ENCODE data around the gene APOE. TPM values are rescaled to one million over a fixed set of nuclear protein-coding genes. Genes with fewer than 3 reads are reported as not detected.
"Not testable (repeated sequence)": the region's sequence is repeated elsewhere in the genome, so short reads cannot be mapped to it uniquely, and the experiment has no call there.

Gene APOE
- total and polyA plus RNA-seq, 2 of the 8 experiments (the other 6 are each of a cell fraction or from before 2014, with no cell fraction given) = 629 to 1,258 TPM

DNA sequence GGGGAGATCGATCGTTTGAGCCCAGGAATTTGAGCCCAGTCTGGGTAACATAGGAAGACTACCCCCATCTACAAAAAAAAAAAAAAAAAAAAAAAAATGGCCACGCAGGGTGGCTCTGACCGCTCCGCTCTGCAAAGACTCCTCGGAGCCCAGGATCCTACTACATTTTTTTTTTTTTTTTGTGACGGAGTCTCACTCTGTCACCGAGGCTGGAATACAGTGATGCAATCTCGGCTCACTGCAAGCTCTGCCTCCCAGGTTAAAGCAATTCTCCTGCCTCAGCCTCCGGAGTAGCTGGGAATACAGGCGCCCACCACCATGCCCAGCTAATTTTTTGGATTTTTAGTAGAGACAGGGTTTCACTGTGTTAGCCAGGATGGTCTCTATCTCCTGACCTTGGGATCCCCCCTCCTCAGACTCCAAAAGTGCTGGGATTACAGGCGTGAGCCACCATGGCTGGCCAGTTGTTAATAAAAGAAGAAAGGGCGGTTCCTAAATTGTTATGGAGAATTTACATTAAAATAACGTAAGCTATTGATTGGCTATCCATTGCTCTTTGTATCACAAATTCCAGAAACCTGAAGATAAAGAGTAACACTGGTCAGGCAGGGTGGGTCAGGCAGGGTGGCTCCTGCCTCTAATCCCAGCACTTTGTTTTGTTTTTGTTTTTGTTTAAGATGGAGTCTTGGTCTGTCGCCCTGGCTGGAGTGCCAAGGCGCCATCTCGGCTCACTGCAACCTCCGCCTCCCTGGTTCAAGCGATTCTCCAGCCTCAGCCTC lies 22.8 kb upstream of the APOE start:
- H3K14ac ChIP-seq (ENCODE audit: insufficient read length); H3K27me3 ChIP-seq (replicated peaks in 1 of 4; ENCODE audit: control insufficient read depth in 3 of 4, extremely low read depth in 1 of 4, insufficient read depth in 3 of 4, low read length in 3 of 4); H3K4ac ChIP-seq (replicated peaks; ENCODE audit: insufficient read length, low read depth, low read length); DNase-seq (ENCODE audit: low read depth in 1 of 2, low spot score in 2 of 2); H2BK20ac ChIP-seq (ENCODE audit: low read length); H2AK5ac ChIP-seq (ENCODE audit: low read depth, low read length); H3K27ac ChIP-seq (ENCODE audit: low read depth, low read length); FAIRE-seq; H2BK15ac ChIP-seq (ENCODE audit: low read length); H4K8ac ChIP-seq (ENCODE audit: extremely low read depth, insufficient read depth, low read length); H3K23ac ChIP-seq (ENCODE audit: insufficient read length); H3K56ac ChIP-seq (replicated peaks; ENCODE audit: insufficient read length, low read depth, low read length); H3K23me2 ChIP-seq (ENCODE audit: low read depth, low read length); H2BK12ac ChIP-seq (ENCODE audit: low read depth, low read length); H2BK5ac ChIP-seq (ENCODE audit: low read depth, low read length); H3K9ac ChIP-seq (replicated peaks in 1 of 4; ENCODE audit: extremely low read depth in 1 of 4, low read depth in 3 of 4, low read length in 3 of 4); H3K79me2 ChIP-seq (ENCODE audit: control insufficient read depth in 1 of 2, insufficient read depth in 2 of 2, low read length in 2 of 2); H3K4me3 ChIP-seq (ENCODE audit: extremely low read depth in 1 of 4, insufficient read depth in 2 of 4, low read depth in 3 of 4, low read length in 4 of 4); H2AFZ ChIP-seq (ENCODE audit: low read length); H2BK120ac ChIP-seq (replicated peaks; ENCODE audit: low read depth, low read length); H3K79me1 ChIP-seq (ENCODE audit: low read depth, low read length); H3K9me3 ChIP-seq (ENCODE audit: insufficient read depth in 2 of 2, low read depth in 1 of 2, low read length in 1 of 2); H3K4me2 ChIP-seq (ENCODE audit: insufficient read depth in 1 of 2, low read depth in 2 of 2, low read length in 2 of 2); H4K5ac ChIP-seq (ENCODE audit: insufficient read length, low read depth, low read length); H3K18ac ChIP-seq (ENCODE audit: extremely low read depth, low read length); H4K91ac ChIP-seq (replicated peaks; ENCODE audit: insufficient read length, low read length): not testable (repeated sequence)
- ChIA-PET POLR2A (ENCODE audit: partially characterized antibody) (interaction anchor here (0.8 to 13.6 kb wide), 9 partner anchors 8 to 197 kb away, joined by 3 to 109 read pairs (median 5); partner anchors contain the start of genes NECTIN2 and TOMM40), CTCF (ENCODE audit: partially characterized antibody) (interaction anchor here (1.0 to 2.7 kb wide), 5 partner anchors 10 to 272 kb away, joined by 3 to 7 read pairs (median 4); partner anchors contain the start of gene NECTIN2)
- H3K36me3 ChIP-seq (ENCODE audit: control insufficient read depth in 2 of 4, insufficient read depth in 4 of 4, low read length in 3 of 4) = peaks cover 7 to 57% (median 16%) of the 10 kb centered on the region in 4 experiments; a peak in 6 of 8 replicates
- WGBS, 2 experiments (ENCODE audit: extremely low coverage in 1 of 2, insufficient coverage in 1 of 2, insufficient read length in 1 of 2, insufficient replicate concordance in 2 of 2, low coverage in 1 of 2, low lambda C conversion rate in 2 of 2, missing lambda C conversion rate in 1 of 2) = 91% methylated on average over 18 of the region's 19 CpGs; no CpG with 5 or more reads in 1 of the 2 experiments
- H4K20me1 ChIP-seq (replicated peaks in 1 of 2; ENCODE audit: control insufficient read depth in 1 of 2, insufficient read depth in 2 of 2, low read length in 2 of 2) = peaks cover 7 to 10% of the 10 kb centered on the region in 2 experiments
- TF ChIP-seq CEBPB (IDR thresholded peaks at IDR 0.05; ENCODE audit: low read depth, low read length) = peak; percentile 18; the same call in 1 of the 2 replicates
- H3K4me1 ChIP-seq (replicated peaks in 1 of 4; ENCODE audit: control insufficient read depth in 3 of 4, insufficient read depth in 4 of 4, low read length in 3 of 4) = peaks cover 0 to 18% (median 2%) of the 10 kb centered on the region in 4 experiments; a peak in 3 of 7 replicates

Data from H1 (cell line).